HUDEP-2 (cell line): ENCODE measurements around the gene ACIN1.

Source experiments
- DNase-seq, 76 experiments: peaks; one replicate each; lab custom pipeline; 2025; ENCODE audit not compliant: unreplicated experiment in 76 of 76; lab: John Stamatoyannopoulos, UW

Gene ACIN1

DNA sequence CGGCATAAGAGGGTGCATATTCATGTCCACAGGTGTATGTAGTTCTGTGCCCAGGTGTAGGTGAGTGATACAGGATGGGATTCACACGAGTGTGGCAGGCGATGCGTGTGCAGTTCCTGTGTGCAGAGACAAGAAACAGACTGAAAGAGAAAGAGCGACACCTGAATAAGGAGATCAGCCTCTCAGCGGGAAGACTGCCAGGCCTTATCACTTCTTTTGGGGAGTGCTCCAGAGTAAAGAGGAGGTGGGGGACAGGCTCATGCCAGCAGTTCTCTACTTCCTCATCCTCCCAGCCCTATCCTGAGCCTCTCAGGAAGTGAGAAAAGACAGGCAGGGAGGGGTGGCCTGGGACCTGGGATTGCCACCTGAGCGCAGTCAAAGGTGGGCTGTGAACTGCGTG, 50.1 kb downstream of the ACIN1 start:
- DNase-seq = no peak

DNA sequence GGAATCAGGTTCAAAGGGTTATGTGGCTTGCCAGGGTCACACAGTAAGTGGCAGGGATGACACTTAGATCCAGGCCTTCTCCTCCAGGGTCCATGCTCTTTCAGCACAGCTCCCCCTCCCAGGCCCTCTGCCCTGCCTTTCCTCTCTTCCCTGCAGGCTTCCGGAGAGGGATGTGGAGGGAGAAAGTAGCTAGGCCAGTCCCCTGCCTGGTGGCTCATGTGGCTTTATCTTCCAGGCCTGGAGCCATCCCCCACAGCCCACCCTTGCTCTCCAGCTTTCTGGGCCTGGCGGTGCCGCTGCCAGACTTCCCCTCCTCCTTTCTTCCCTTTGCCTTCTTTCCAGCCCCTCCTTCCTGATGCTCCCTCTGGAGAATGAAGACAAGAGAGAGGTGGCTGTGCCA, 51.2 kb downstream of the ACIN1 start:
- DNase-seq = no peak

DNA sequence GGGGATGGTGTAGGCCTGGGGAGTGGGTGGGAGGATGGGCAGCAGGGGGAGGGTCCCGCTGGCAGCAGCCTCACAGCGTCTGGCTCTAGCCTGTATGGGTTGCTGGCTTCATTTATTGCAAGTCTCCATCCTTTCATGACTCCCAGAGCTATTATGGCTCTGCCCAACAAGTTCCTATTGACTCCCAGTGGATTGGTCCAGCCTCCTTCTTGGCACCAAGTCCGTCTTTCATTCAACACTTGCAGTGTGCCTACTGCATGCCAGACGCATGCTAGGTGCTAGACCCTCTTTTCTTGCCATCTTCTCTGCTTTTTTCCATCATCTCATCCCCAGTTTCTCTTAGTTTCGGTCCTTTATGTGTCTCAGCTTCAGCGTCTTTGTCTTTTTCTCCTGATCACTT, 51.8 kb downstream of the ACIN1 start:
- no peak for DNase-seq

GRCh38 chr14:23042162-23042965, 52.6 kb downstream of the ACIN1 start, which contains the start of gene PSMB11:
Gene PSMB11, plus strand, starts transcription at chr14:23042212. Its CDS starts 14 bp downstream, at chr14:23042226.
- DNase-seq = no peak

- no peak for DNase-seq
These were observed 53.2 kb downstream of the ACIN1 start for GRCh38 chr14:23041729-23042128.

DNA sequence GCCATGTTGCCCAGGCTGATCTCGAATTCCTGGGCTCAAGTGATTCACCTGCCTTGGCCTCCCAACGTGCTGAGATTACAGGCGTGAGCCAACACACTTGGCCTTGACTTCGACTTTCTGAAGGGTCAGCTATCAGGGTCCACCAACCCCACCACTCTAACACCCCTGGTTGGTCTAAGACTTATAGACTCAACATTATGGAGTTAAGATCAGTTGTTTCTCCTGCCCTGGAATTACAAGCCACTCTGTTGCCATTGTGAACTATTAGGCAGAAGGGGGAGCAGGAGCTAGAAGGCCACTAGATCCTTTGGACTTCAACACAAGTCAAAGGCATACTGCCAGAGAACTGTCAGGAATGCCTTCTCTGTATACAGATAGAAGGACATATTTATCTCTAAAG, 54.8 kb downstream of the ACIN1 start:
- no peak for DNase-seq

GRCh38 chr14:23035303-23036144, 59.4 kb downstream of the ACIN1 start:
- no peak for DNase-seq

DNA sequence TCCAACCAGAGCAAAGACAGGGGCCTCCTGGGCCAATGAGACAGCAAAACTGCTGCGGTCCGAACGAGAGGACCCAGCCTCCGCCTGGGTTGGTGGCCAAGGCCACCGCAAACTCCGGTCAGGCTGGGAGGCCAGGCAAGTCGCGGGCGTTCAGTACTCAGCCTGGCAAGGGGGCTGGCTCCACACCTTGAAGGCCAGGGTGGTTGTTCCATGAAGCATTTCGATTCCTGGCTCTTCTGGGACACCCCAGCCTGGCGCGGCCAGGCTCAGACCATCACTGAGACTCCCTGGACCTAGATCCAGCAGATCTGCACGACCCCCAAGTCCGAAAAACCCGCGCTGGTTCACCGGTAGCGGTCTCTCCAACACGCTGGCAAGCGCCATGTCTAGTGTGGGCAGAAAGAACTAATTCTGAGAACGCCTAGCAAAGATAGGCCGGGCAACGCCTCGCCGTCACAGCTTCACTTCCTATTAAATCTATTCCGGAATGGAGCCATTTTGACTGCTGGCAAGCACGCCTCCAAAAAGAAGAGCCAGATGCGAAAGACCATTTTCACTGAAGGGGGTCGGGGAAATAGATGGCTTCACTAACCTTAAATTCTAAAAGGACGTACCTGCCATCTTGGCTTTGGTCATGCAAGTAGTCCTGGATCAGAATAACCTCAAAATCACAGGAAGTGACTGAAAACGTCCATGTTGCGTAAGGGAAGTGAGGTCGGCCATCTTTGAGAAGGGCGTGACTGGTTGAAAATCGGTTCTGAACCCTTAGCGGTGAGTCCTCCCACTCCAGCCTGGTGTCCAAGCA, 60.2 kb downstream of the ACIN1 start, which contains the start of gene PSMB5:
PSMB5 (minus strand) TSS at position 403 of the 805 bp plus-strand sequence; CDS start at position 384, 19 bp downstream.
- no peak for DNase-seq

DNA sequence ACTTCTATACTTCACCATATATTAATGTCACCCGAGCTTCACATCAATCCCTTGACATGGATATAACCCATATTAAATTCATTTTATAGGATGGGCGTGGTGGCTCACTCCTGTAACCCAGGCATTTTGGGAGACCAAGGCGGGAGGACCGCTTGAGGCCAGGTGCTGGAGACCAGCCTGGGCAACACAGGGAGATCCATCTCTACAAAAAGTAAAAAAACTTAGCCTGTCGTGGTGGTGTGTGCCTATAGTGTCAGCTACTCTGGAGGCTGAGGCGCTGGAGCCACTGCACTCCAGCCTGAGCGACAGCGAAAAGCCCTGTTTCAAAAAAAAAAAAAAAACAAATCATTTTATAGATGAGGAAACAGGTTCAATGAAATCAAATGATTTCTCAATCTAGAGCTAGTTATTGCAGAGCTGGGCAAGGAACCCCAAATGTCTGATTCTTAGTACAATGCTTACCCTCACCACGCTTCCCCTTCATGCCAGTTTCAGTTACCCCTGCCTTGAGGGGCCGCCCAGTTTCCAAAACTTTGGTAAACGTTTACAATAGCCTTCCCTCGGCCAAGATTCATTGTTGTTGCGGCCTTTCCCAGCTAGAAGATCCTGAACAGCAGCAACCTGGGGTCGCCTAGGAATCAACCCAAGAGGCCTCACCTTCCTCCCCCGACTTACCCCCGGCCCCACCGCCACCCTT, 61.0 kb downstream of the ACIN1 start:
- DNase-seq = no peak

- no peak for DNase-seq
These were observed 61.6 kb downstream of the ACIN1 start for GRCh38 chr14:23033251-23033727.

GRCh38 chr14:23030936-23031335, 64.0 kb downstream of the ACIN1 start:
- DNase-seq = no peak

- no peak for DNase-seq
These were observed 66.1 kb downstream of the ACIN1 start for GRCh38 chr14:23028799-23029198.

GRCh38 chr14:23025151-23025814, 69.7 kb downstream of the ACIN1 start:
- no peak for DNase-seq

DNA sequence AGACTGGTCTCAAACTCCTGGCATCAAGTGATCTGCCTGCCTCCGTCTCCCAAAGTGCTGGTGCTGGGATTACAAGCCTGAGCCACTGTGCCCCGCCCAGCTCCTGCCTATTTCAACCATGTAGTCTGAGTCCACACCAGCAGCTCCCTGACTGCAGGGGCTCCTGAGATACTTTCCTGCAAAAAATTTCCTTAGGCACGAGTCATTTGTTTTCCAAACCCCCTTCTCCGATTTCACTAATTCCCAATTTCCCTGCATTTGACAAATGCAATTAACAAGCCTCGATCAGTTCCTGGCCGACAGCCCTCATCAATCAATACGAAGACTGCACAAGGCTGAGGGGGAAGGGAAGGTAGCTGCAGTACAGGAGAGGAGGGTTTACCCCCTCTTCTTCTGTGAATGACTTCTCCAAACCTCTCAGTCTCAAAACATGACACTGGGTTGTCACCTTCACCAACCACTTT, 70.3 kb downstream of the ACIN1 start:
- DNase-seq = no peak

- no peak for DNase-seq
These were observed 71.2 kb downstream of the ACIN1 start for GRCh38 chr14:23023795-23024152.

DNA sequence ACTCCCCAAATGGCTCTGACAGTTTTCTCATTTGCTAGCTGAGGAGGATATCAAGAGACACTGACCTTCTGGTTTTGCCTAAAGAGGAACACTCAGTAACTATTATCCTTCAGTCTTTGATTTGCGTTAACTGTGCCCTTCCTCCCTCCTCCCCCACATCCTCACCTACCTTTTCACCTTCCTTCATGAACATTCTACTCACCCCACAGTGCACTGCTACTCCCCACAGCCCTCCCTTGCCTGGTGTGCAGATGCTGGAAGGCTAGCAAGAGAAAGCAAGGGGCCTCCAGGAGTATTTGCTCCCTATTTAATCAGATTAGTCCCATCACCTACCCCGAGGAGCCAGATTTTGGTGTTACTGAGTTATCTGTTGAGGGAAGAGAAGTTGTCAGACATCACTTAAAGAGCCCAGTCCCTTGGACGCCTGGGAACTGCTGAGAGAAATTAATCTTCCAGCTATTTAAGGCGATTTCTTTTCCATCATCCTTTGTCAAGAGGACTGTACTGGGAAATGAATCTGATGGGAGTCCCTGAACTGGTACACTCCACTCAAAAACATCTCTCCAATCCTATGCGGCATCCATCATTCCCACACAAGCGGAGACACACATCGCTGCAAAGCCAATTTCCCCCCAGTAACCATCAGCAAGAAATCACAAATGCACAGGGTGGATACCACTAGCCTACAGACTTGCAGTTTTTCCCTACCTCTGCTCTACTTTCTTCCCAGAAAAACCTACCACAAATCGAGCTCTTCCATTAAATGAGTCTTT, 71.7 kb downstream of the ACIN1 start:
- no peak for DNase-seq

DNA sequence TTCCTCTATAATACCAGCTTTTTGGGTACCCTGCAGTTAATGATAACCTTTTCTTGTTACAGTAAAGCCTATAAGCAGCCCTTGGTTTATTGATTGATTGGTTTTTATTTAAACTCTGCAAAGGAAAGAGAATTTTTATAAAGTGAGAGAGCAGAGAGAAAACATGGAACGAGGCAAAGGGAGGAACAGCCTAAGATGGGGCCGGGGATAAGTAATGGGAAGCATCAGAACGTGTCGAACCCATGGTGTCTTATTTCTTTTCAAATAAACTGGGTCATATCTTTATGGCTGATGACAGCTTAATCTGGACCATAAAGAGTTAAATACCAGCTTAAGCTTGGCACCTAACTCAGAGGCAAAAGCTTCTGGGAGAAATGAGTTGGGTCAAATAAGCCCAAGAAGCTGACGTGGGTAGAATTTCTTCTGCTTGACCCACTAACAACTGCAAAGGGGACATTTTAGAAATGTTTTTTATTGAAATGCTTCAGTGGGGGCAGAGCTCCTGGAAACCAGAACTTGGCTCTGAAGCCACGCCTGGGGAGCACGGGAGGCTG, 73.0 kb downstream of the ACIN1 start:
- DNase-seq = no peak

- DNase-seq = no peak
These were observed 73.5 kb downstream of the ACIN1 start for GRCh38 chr14:23021434-23021833.
